ENCODE results near the gene SERPINB6. TPM values are rescaled to one million over a fixed set of nuclear protein-coding genes. Genes with fewer than 3 reads are reported as not detected.

Gene SERPINB6
- total RNA-seq, 1 experiment from 2014 or later = 39.0 TPM

DNA sequence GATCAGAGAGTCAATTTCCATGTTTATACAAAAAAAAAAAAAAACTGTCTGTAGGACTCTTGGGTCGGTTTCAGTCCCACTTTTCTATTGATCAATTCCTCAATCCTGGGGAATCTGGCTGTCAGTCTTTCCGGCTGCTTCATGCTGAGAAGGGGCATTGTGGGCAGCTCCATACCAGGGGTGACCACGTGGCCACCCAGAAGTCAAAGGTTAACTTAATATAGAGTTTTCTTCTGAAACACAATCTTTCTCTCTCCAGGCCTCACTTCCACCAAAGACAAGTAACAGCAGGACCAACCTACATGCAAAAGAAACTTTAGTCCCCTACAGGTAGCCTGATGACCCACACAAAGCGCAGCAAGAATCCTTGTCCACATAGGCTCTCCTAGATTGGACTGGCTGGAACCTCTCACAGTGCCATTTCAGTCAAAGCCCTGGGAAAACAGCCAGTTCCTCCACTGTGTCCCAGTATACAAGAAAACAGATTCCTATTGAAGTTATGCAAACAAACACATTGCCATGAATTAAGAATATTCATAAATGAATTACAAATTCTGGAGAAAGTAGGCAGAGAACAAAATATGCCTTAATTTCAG, 49.7 kb downstream of the SERPINB6 start:
- Histone ChIP-seq H3K23ac (ENCODE audit: insufficient read length, low read depth, low read length) (no peak overlapping the region), H3K23me2 (ENCODE audit: insufficient read length, low read depth, low read length, poor library complexity, severe bottlenecking) (no peaks in the 10 kb centered on the region), H4K20me1 (ENCODE audit: control insufficient read depth, insufficient read depth, insufficient read length) (no peaks in the 10 kb centered on the region), H3K14ac (ENCODE audit: insufficient read depth, low read length) (no peak overlapping the region), H4K5ac (ENCODE audit: insufficient read length, low read depth, low read length) (no peak overlapping the region), H3K79me2 (ENCODE audit: insufficient read depth, low read length) (no peaks in the 10 kb centered on the region), H2AFZ (ENCODE audit: low read length) (no peak overlapping the region), H3K4ac (ENCODE audit: low read depth, low read length) (no peak overlapping the region), H3K56ac (ENCODE audit: insufficient read length, low read depth, low read length) (no peak overlapping the region), H2BK12ac (ENCODE audit: insufficient read length, low read depth, low read length) (no peak overlapping the region), H4K8ac (replicated peaks; ENCODE audit: insufficient read length, low read depth, low read length) (no peak overlapping the region), H3T11ph (ENCODE audit: low read length) (no peak overlapping the region), H3K4me1 (ENCODE audit: insufficient read depth, low read length) (peaks cover 12% of the 10 kb centered on the region; the same call in 1 of the 2 replicates), H3K9me3 (ENCODE audit: control insufficient read depth, low read depth, low read length) (no peaks in the 10 kb centered on the region), H3K9ac (ENCODE audit: extremely low read depth, insufficient read length, low read length) (no peak overlapping the region), H3K4me2 (ENCODE audit: insufficient read depth, insufficient read length, low read length) (no peak overlapping the region), H2BK120ac (ENCODE audit: low read depth, low read length, poor library complexity, severe bottlenecking) (no peak overlapping the region), H2BK5ac (ENCODE audit: insufficient read length, low read length) (no peak overlapping the region), H3K18ac (ENCODE audit: insufficient read length, low read depth, low read length) (no peak overlapping the region), H2BK15ac (ENCODE audit: low read depth, low read length) (no peak overlapping the region), H3K79me1 (ENCODE audit: insufficient read depth, low read depth, low read length, poor library complexity, severe bottlenecking) (no peaks in the 10 kb centered on the region), H2AK5ac (ENCODE audit: insufficient read length, low read length) (no peak overlapping the region), H2BK20ac (ENCODE audit: low read depth, low read length, poor library complexity, severe bottlenecking) (no peak overlapping the region), H3K27ac (ENCODE audit: insufficient read length, low read depth, low read length) (no peak overlapping the region), H3K27me3 (ENCODE audit: insufficient read depth, low read length) (no peaks in the 10 kb centered on the region), H4K91ac (ENCODE audit: insufficient read length, low read depth, low read length) (no peak overlapping the region)
- peak overlapping the region in 2 of 3 experiments; percentile 3 to 32; a peak in 2 of 7 replicates for H3K27ac Mint-ChIP-seq
- H3K4me1 Mint-ChIP-seq = peaks cover 70 to 86% of the 10 kb centered on the region in 2 experiments
- WGBS (ENCODE audit: extremely low coverage, insufficient read length, low lambda C conversion rate) = no CpG with 5 or more reads among the region's 4 CpGs
- H3K36me3 Mint-ChIP-seq (ENCODE audit: insufficient read depth in 1 of 3, low read depth in 3 of 3) = peaks cover 8 to 9% (median 9%) of the 10 kb centered on the region in 3 experiments
- peaks cover 6% of the 10 kb centered on the region for H3K27me3 Mint-ChIP-seq (ENCODE audit: low read depth)
- no peak overlapping the region for H3K4me3 Mint-ChIP-seq
- DNase-seq = peak; percentile 10
- peak; percentile 18; the same call in 1 of the 3 replicates for TF ChIP-seq CTCF (conservative IDR thresholded peaks at IDR 0.05)
- peaks cover 8 to 13% of the 10 kb centered on the region in 2 experiments for H3K9me3 Mint-ChIP-seq

Data from H9 (cell line).